Left hindlimb (tissue), 1 donor: ENCODE results near the gene SIL1.
A peak's percentile ranks its signal among the peaks of the same experiment; 100 is the strongest.
"Not testable (repeated sequence)": the region's sequence is repeated elsewhere in the genome, so short reads cannot be mapped to it uniquely, and the experiment has no call there.

Source experiments
- DNase-seq: peaks from one replicate; pipeline ENCODE4 v3.0.0-alpha.2; 2018

SIL1 gene

GRCh38 chr5:139199321-139199720 is 1.2 kb upstream of the SIL1 start:
- no peak for DNase-seq

GRCh38 chr5:139196296-139196956 is 1.7 kb downstream of the SIL1 start:
- no peak for DNase-seq

GRCh38 chr5:139194486-139194885 is 3.7 kb downstream of the SIL1 start:
- DNase-seq, result no peak

GRCh38 chr5:139193928-139194327 is 4.2 kb downstream of the SIL1 start:
- no peak for DNase-seq

- DNase-seq, result not testable (repeated sequence)
These were observed 5.3 kb downstream of the SIL1 start for GRCh38 chr5:139192906-139193305.

- not testable (repeated sequence) for DNase-seq
These were observed 6.2 kb downstream of the SIL1 start for GRCh38 chr5:139191954-139192353.

- DNase-seq, result no peak
These were observed 8.0 kb downstream of the SIL1 start for GRCh38 chr5:139190125-139190524.

- DNase-seq, result no peak
These were observed 9.5 kb downstream of the SIL1 start for GRCh38 chr5:139188558-139189270.

GRCh38 chr5:139186752-139187326 is 11.3 kb downstream of the SIL1 start:
- no peak for DNase-seq

- DNase-seq, result no peak
These were observed 11.9 kb downstream of the SIL1 start for GRCh38 chr5:139186261-139186660.

GRCh38 chr5:139185589-139185988 is 12.6 kb downstream of the SIL1 start:
- no peak for DNase-seq

GRCh38 chr5:139183502-139183901 is 14.7 kb downstream of the SIL1 start:
- no peak for DNase-seq

- DNase-seq, result no peak
These were observed 15.5 kb downstream of the SIL1 start for GRCh38 chr5:139182528-139183296.

GRCh38 chr5:139181835-139182452 is 16.2 kb downstream of the SIL1 start:
- no peak for DNase-seq

GRCh38 chr5:139181322-139181730 is 16.8 kb downstream of the SIL1 start:
- DNase-seq, result no peak

- DNase-seq, result no peak
These were observed 17.3 kb downstream of the SIL1 start for GRCh38 chr5:139180850-139181249.

- DNase-seq, result not testable (repeated sequence)
These were observed 18.2 kb downstream of the SIL1 start for GRCh38 chr5:139179778-139180513.

GRCh38 chr5:139178935-139179334 is 19.2 kb downstream of the SIL1 start:
- DNase-seq, result no peak

- no peak for DNase-seq
These were observed 19.6 kb downstream of the SIL1 start for GRCh38 chr5:139178589-139178917.

GRCh38 chr5:139177809-139178588 is 20.2 kb downstream of the SIL1 start:
- DNase-seq, result peak; percentile 42

GRCh38 chr5:139177281-139177680 is 20.9 kb downstream of the SIL1 start:
- DNase-seq, result not testable (repeated sequence)
